ENCODE measurements around the gene CHP1. TPM values are rescaled to one million over a fixed set of nuclear protein-coding genes. Genes with fewer than 3 reads are reported as not detected.

The CHP1 gene
- total RNA-seq, 1 donor from 2014 or later: 133 TPM

DNA sequence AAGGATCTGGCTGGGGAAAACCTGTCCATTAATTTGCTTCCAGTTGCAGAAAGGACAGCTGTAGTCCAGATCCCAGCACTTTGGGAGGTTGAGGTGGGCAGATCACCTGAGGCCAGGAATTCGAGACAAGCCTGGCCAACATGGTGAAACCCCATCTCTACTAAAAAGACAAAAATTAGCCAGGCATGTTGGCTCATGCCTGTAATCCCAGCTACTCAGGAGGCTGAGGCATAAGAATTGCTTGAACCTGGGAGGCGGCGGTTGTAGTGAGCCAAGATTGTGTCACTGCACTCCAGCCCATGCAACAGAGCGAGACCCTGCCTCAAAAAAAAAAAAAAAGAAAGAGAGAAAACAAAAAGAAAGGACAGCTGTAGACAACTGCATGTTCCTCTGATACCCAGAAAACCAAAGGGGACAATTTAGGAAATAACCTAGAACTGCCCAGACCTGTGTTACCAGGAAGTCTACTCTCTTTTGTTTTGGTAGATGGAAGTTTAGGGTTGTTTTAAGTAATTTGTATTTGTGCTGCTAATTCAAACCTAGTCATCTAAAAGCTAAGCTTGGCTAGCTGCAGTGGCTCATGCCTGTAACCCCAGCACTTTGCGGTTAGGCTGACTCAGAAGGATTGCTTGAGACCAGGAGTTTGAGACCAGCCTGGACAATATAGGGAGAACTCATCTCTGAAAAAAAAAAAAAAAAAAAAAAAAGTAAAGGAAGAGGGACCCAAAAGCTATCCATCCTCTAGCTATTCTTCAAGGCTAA is 23.2 kb upstream of the CHP1 start:
- Histone ChIP-seq H3K27ac (no peak overlapping the region), H3F3A (ENCODE audit: low read depth) (no peaks in the 10 kb centered on the region), H2AFZ (replicated peaks) (peak overlapping the region; percentile 81), H4K20me1 (ENCODE audit: low read depth) (no peaks in the 10 kb centered on the region), H3K79me2 (ENCODE audit: low read depth) (no peaks in the 10 kb centered on the region), H3K27me3 (no peaks in the 10 kb centered on the region), H3K9ac (no peak overlapping the region), H3K36me3 (no peaks in the 10 kb centered on the region), H3K4me2 (no peak overlapping the region), H3K4me1 (no peaks in the 10 kb centered on the region), H3K9me3 (ENCODE audit: low read depth) (no peaks in the 10 kb centered on the region), H3K4me3 (no peak overlapping the region)
- no peaks in the 10 kb centered on the region for H3K36me3 Mint-ChIP-seq
- no peak overlapping the region for H3K27ac Mint-ChIP-seq
- H3K9me3 Mint-ChIP-seq: no peaks in the 10 kb centered on the region
- H3K4me3 Mint-ChIP-seq: no peak overlapping the region
- peaks cover 3% of the 10 kb centered on the region for H3K27me3 Mint-ChIP-seq (ENCODE audit: insufficient read depth, low read depth)
- no peaks in the 10 kb centered on the region for H3K4me1 Mint-ChIP-seq
- DNase-seq (ENCODE audit: low spot score): no peak
- TF ChIP-seq EZH2phosphoT487 (IDR thresholded peaks at IDR 0.05) (no peak), EZH2 (IDR thresholded peaks at IDR 0.05) (no peak)
- TF ChIP-seq, protein P1, sequence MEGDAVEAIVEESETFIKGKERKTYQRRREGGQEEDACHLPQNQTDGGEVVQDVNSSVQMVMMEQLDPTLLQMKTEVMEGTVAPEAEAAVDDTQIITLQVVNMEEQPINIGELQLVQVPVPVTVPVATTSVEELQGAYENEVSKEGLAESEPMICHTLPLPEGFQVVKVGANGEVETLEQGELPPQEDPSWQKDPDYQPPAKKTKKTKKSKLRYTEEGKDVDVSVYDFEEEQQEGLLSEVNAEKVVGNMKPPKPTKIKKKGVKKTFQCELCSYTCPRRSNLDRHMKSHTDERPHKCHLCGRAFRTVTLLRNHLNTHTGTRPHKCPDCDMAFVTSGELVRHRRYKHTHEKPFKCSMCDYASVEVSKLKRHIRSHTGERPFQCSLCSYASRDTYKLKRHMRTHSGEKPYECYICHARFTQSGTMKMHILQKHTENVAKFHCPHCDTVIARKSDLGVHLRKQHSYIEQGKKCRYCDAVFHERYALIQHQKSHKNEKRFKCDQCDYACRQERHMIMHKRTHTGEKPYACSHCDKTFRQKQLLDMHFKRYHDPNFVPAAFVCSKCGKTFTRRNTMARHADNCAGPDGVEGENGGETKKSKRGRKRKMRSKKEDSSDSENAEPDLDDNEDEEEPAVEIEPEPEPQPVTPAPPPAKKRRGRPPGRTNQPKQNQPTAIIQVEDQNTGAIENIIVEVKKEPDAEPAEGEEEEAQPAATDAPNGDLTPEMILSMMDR (IDR thresholded peaks at IDR 0.05): no peak

DNA sequence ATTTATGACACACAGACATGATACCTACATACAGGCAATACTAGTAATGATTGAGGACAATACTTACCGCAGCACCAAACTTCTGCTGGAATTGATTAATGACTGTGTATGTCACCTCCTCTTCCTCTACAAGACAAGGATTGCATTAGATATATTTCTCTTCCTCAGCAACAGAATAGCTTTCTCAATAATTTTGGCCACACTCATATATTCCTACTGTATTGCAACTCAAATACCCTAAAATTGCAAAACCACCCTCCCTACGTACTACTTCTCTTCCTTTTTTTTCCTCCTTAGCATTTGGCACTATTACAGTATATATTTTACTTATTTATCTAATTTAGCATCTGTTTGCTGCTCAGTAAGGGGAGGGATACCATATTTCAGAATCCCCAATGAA is 15.4 kb upstream of the CHP1 start:
- Histone ChIP-seq H3K79me2 (ENCODE audit: low read depth) (no peaks in the 10 kb centered on the region), H3K9ac (no peak overlapping the region), H3K4me1 (no peaks in the 10 kb centered on the region), H3F3A (ENCODE audit: low read depth) (peaks cover 5% of the 10 kb centered on the region), H2AFZ (replicated peaks) (no peak overlapping the region), H3K27ac (no peak overlapping the region), H3K4me2 (no peak overlapping the region), H3K36me3 (no peaks in the 10 kb centered on the region), H3K9me3 (ENCODE audit: low read depth) (no peaks in the 10 kb centered on the region), H3K27me3 (no peaks in the 10 kb centered on the region), H3K4me3 (no peak overlapping the region), H4K20me1 (ENCODE audit: low read depth) (no peaks in the 10 kb centered on the region)
- Mint-ChIP-seq H3K9me3 (no peaks in the 10 kb centered on the region), H3K4me3 (no peak overlapping the region), H3K36me3 (no peaks in the 10 kb centered on the region), H3K27me3 (ENCODE audit: insufficient read depth, low read depth) (peaks cover 2% of the 10 kb centered on the region), H3K4me1 (no peaks in the 10 kb centered on the region), H3K27ac (no peak overlapping the region)
- no peak for DNase-seq (ENCODE audit: low spot score)
- TF ChIP-seq EZH2 (IDR thresholded peaks at IDR 0.05) (no peak), EZH2phosphoT487 (IDR thresholded peaks at IDR 0.05) (no peak)
- TF ChIP-seq, protein P1 (IDR thresholded peaks at IDR 0.05): no peak

DNA sequence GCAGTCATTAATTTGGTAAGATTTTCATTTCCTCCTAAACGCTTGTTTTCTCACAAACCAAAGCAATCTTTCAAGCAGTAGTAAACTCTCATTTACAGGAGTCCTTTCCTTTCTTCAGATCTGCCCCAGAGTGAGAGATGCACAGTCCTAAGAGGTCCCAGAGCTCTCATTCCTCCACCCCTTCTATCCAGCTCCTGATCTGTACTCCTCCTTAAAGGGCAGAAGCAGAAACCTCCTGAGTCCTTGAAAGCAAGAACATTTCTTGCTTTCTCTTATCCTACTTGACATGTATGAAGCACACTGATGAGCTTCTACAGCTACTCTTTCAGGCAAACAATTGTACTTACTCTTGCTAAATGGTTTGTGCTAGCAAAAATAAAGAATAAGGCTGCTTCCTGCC is 12.2 kb upstream of the CHP1 start:
- Histone ChIP-seq H4K20me1 (ENCODE audit: low read depth) (no peaks in the 10 kb centered on the region), H3K4me1 (no peaks in the 10 kb centered on the region), H3K4me2 (no peak overlapping the region), H3K36me3 (no peaks in the 10 kb centered on the region), H3K27me3 (no peaks in the 10 kb centered on the region), H3K4me3 (no peak overlapping the region), H3K9ac (no peak overlapping the region), H2AFZ (replicated peaks) (peak overlapping the region; percentile 46), H3K27ac (no peak overlapping the region), H3K9me3 (ENCODE audit: low read depth) (no peaks in the 10 kb centered on the region), H3F3A (ENCODE audit: low read depth) (peaks cover 5% of the 10 kb centered on the region), H3K79me2 (ENCODE audit: low read depth) (no peaks in the 10 kb centered on the region)
- Mint-ChIP-seq H3K9me3 (no peaks in the 10 kb centered on the region), H3K4me1 (no peaks in the 10 kb centered on the region), H3K4me3 (no peak overlapping the region), H3K27ac (no peak overlapping the region), H3K36me3 (no peaks in the 10 kb centered on the region), H3K27me3 (ENCODE audit: insufficient read depth, low read depth) (no peaks in the 10 kb centered on the region)
- no peak for DNase-seq (ENCODE audit: low spot score)
- TF ChIP-seq EZH2 (IDR thresholded peaks at IDR 0.05): no peak
- no peak for TF ChIP-seq EZH2phosphoT487 (IDR thresholded peaks at IDR 0.05)
- TF ChIP-seq, protein P1 (IDR thresholded peaks at IDR 0.05): no peak

Measured in neural progenitor cell (in vitro differentiated cells).